CD4-positive, alpha-beta T cell (primary cell): ENCODE results near the gene PPARG. TPM values are rescaled to one million over a fixed set of nuclear protein-coding genes. Genes with fewer than 3 reads are reported as not detected.
"Not testable (repeated sequence)": the region's sequence is repeated elsewhere in the genome, so short reads cannot be mapped to it uniquely, and the experiment has no call there.

Experiments used
- ATAC-seq: fragments of 200-7000 bp; cut with Tn5 transposase; one replicate; pipeline ENCODE4 v1.10.0; 2022; ENCODE audit warnings: mild to moderate bottlenecking; ENCODE audit not compliant: poor library complexity
- CTCF ChIA-PET: fragments of 350-600 bp; sonication (Branson Sonifier 250); formaldehyde crosslinking; loops from one replicate; lab custom pipeline; 2021; ENCODE audit warnings: antibody characterized with exemption, inconsistent platforms; lab: Charles Lee
- POLR2A ChIA-PET: fragments of 350-600 bp; sonication (Branson Sonifier 250); formaldehyde crosslinking; loops from one replicate; lab custom pipeline; 2021; ENCODE audit warnings: antibody characterized with exemption, inconsistent platforms; lab: Charles Lee
- DNase-seq, 14 experiments: peaks; one replicate each; pipeline ENCODE4 v3.0.0-alpha.2; 2013 to 2020; ENCODE audit warnings: mixed read lengths in 2 of 14
- H3K27ac ChIP-seq, 2 donors: one replicate each; pipeline versions ENCODE4 v1.5.1 to v1.7.0; 2013; ENCODE audit warnings: low read length in 2 of 2, low read depth in 1 of 2, mild to moderate bottlenecking in 1 of 2
- H3K27me3 ChIP-seq, 2 experiments: 1 replicate in 1 of 2; 2 replicates in 1 of 2; pipeline versions ENCODE4 v1.6.1 to v1.7.0; 2013; ENCODE audit warnings: low read length in 2 of 2, control low read depth in 1 of 2, mild to moderate bottlenecking in 1 of 2, moderate library complexity in 1 of 2; ENCODE audit not compliant: insufficient read depth in 2 of 2, control insufficient read depth in 1 of 2
- H3K36me3 ChIP-seq: one replicate; pipeline ENCODE4 v1.6.1; 2013; ENCODE audit warnings: low read length, control low read depth; ENCODE audit not compliant: insufficient read depth
- H3K4me1 ChIP-seq: one replicate; pipeline ENCODE4 v1.6.1; 2013; ENCODE audit warnings: low read length, control low read depth; ENCODE audit not compliant: insufficient read depth
- H3K4me3 ChIP-seq: one replicate; pipeline ENCODE4 v1.5.1; 2013; ENCODE audit warnings: mild to moderate bottlenecking, low read length, moderate library complexity
- H3K9me3 ChIP-seq, 2 experiments: 1 replicate in 1 of 2; 2 replicates in 1 of 2; pipeline versions ENCODE4 v1.6.1 to v1.7.0; 2013; ENCODE audit warnings: low read length in 2 of 2, mild to moderate bottlenecking in 2 of 2, control low read depth in 1 of 2, moderate library complexity in 1 of 2; ENCODE audit not compliant: control insufficient read depth in 1 of 2, insufficient read depth in 1 of 2
- H3K27ac Mint-ChIP-seq: one replicate; pipeline ENCODE4 v1.8.0; 2020; ENCODE audit warnings: mixed read lengths
- H3K27me3 Mint-ChIP-seq: one replicate; pipeline ENCODE4 v1.8.0; 2021; ENCODE audit warnings: mixed read lengths
- H3K36me3 Mint-ChIP-seq: one replicate; pipeline ENCODE4 v1.8.0; 2021; ENCODE audit warnings: low read depth, mixed read lengths
- H3K4me1 Mint-ChIP-seq: one replicate; pipeline ENCODE4 v1.8.0; 2021; ENCODE audit warnings: low read depth, mixed read lengths
- H3K4me3 Mint-ChIP-seq: one replicate; pipeline ENCODE4 v1.8.0; 2020; ENCODE audit warnings: mild to moderate bottlenecking, mixed read lengths
- H3K9me3 Mint-ChIP-seq: one replicate; pipeline ENCODE4 v1.8.0; 2020; ENCODE audit warnings: mixed read lengths
- CTCF ChIP-seq: fragments of 200-600 bp; IDR thresholded peaks from one replicate; pipeline ENCODE4 v1.8.0; 2022; ENCODE audit warnings: antibody characterized with exemption, mild to moderate bottlenecking
- intact Hi-C, 2 experiments: fragments of 100-400 bp; cut with DNase I in 1 of 2; cut with micrococcal nuclease in 1 of 2; formaldehyde crosslinking; loops; one replicate each; pipeline versions ENCODE4 v1.15.1 to v1.9.0; 2023 to 2025; cut with DNase I, micrococcal nuclease
- total RNA-seq, 174 experiments: library from RNA in 2 of 174; stranded (reverse) in 2 of 174; gene quantifications; one replicate each; pipeline ENCODE4 v1.2.3 and lab custom pipeline; 2021 to 2026

PPARG gene
- total RNA-seq, 2 experiments from 2014 or later, result 0.27 to 0.75 TPM

GRCh38 chr3:12456441-12456840, 167.6 kb downstream of the PPARG start:
- ATAC-seq (no peak), DNase-seq (no peak)
- Histone ChIP-seq H3K36me3 (no peaks in the 10 kb centered on the region), H3K4me3 (no peak overlapping the region), H3K27ac (no peak overlapping the region), H3K4me1 (no peaks in the 10 kb centered on the region), H3K9me3 (peaks cover 0 to 4% of the 10 kb centered on the region in 2 experiments), H3K27me3 (no peaks in the 10 kb centered on the region)
- ChIA-PET CTCF (interaction anchor here (1.2 kb wide), 1 partner anchor 24 kb away, joined by 3 read pairs; no protein-coding TSS in a partner anchor), POLR2A (no interaction called here)
- intact Hi-C loops, result no loop called here
- Mint-ChIP-seq H3K27ac (no peak overlapping the region), H3K36me3 (no peaks in the 10 kb centered on the region), H3K9me3 (no peaks in the 10 kb centered on the region), H3K4me3 (no peak overlapping the region), H3K27me3 (no peaks in the 10 kb centered on the region), H3K4me1 (no peaks in the 10 kb centered on the region)
- no peak for TF ChIP-seq CTCF

GRCh38 chr3:12457380-12457779, 168.5 kb downstream of the PPARG start:
- H3K27me3 ChIP-seq, H3K4me1 Mint-ChIP-seq, H3K27ac ChIP-seq, H3K27me3 Mint-ChIP-seq, POLR2A ChIA-PET, intact Hi-C loops, H3K36me3 Mint-ChIP-seq, H3K4me1 ChIP-seq, H3K36me3 ChIP-seq, ATAC-seq, CTCF ChIA-PET, H3K9me3 Mint-ChIP-seq, H3K4me3 Mint-ChIP-seq, H3K27ac Mint-ChIP-seq, H3K4me3 ChIP-seq, DNase-seq, H3K9me3 ChIP-seq: not testable (repeated sequence)

- H3K27me3 Mint-ChIP-seq, result no peaks in the 10 kb centered on the region
- no peak for ATAC-seq
- ChIA-PET POLR2A (no interaction called here), CTCF (no interaction called here)
- no peaks in the 10 kb centered on the region for H3K36me3 Mint-ChIP-seq
- Histone ChIP-seq H3K36me3 (no peaks in the 10 kb centered on the region), H3K4me3 (no peak overlapping the region), H3K27me3 (no peaks in the 10 kb centered on the region), H3K4me1 (peaks cover 11% of the 10 kb centered on the region), H3K9me3 (no peaks in the 10 kb centered on the region), H3K27ac (no peak overlapping the region)
- peaks cover 13% of the 10 kb centered on the region for H3K4me1 Mint-ChIP-seq
- no peaks in the 10 kb centered on the region for H3K9me3 Mint-ChIP-seq
- intact Hi-C loops, result no loop called here
- no peak for TF ChIP-seq CTCF
- H3K27ac Mint-ChIP-seq, result no peak overlapping the region
- DNase-seq, result peak in 2 of 14 experiments; percentile 47 to 60
- no peak overlapping the region for H3K4me3 Mint-ChIP-seq
These were observed 170.0 kb downstream of the PPARG start for GRCh38 chr3:12458901-12459300.

GRCh38 chr3:12460127-12460526, 171.3 kb downstream of the PPARG start:
- H3K27me3 ChIP-seq, result no peaks in the 10 kb centered on the region
- POLR2A ChIA-PET, result no interaction called here
- H3K36me3 ChIP-seq, result no peaks in the 10 kb centered on the region
- no peak for ATAC-seq
- DNase-seq, result no peak
- intact Hi-C loops, result no loop called here
- Mint-ChIP-seq H3K27me3 (no peaks in the 10 kb centered on the region), H3K4me1 (peaks cover 18% of the 10 kb centered on the region), H3K4me3 (no peak overlapping the region), H3K9me3 (no peaks in the 10 kb centered on the region), H3K36me3 (no peaks in the 10 kb centered on the region), H3K27ac (no peak overlapping the region)
- H3K9me3 ChIP-seq, result no peaks in the 10 kb centered on the region
- CTCF ChIA-PET, result no interaction called here
- TF ChIP-seq CTCF, result no peak
- no peak overlapping the region for H3K4me3 ChIP-seq
- H3K27ac ChIP-seq, result no peak overlapping the region
- peaks cover 11% of the 10 kb centered on the region for H3K4me1 ChIP-seq
